HG02973 (cell line): ENCODE measurements around the gene BPIFB3.
"Not testable (repeated sequence)": the region's sequence is repeated elsewhere in the genome, so short reads cannot be mapped to it uniquely, and the experiment has no call there.

ENCODE experiments used
- ATAC-seq: cut with Tn5 transposase; IDR thresholded peaks from one replicate; pipeline ENCODE4 v1.9.1; 2021; ENCODE audit warnings: moderate library complexity; ENCODE audit not compliant: unreplicated experiment

BPIFB3 gene

DNA sequence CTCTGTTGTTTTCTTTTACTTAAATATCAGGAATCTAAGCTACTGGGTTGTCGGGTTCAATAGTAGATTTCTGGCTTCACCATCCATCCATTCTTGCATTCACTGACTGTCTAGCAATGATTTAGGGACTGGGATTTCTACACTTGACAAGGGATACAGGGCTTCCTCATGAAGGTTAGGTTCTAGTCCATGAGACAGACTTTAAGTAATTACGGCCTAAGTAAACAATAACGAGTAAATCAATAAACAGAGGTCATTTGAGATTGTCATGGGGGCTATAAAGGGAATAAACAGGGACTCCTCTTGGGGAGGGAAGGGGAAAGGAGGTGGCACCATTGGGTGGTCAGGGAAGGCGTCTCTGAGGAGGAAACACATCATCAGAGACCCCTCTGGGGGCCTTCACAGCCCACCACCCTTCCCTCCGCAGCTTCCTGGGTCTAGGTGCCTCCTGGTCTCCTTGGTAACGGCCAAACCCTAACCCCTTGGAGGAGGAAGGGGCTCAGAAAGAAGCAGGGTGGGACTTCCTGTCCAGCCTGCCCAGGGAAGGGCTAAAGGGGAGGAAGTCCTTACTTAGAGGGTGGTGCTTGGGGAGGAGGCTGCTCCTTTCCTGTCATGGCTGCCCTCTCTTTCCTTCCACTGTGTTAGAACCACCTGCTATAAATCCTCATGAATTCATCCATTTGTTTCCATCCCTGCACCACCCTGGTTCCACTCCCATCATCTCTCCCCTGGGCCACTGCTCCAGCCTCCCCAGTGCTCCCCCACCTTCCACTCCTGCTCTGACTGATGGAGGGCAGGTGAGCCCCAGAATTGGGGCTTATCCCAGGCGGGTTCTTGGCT, 59.1 kb downstream of the BPIFB3 start:
- ATAC-seq = no peak

DNA sequence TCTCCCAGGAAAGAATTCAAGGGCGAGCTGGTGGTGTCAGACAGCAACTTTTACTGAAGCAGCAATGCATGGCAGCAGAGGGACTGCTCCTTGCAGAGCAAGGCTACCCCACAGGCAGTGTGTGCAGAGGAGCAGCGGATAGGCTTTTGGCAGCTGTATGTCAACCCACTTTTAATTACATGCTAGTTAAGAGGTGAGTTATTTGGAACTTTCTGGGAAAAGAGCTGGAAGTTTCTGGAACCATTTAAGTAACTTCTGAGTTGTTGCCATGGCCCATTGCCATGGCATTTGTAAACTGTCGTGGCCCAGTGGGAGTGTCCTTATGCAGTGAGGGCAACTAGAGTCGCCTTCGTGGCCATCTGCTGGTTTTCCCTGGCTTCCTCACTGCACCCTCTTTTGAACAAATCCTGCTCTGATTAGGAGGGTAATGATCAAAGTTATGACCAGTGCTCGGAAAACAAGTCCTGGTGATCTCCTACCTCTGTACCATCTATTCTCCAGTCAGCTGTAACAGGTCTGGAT, 59.7 kb downstream of the BPIFB3 start:
- no peak for ATAC-seq

DNA sequence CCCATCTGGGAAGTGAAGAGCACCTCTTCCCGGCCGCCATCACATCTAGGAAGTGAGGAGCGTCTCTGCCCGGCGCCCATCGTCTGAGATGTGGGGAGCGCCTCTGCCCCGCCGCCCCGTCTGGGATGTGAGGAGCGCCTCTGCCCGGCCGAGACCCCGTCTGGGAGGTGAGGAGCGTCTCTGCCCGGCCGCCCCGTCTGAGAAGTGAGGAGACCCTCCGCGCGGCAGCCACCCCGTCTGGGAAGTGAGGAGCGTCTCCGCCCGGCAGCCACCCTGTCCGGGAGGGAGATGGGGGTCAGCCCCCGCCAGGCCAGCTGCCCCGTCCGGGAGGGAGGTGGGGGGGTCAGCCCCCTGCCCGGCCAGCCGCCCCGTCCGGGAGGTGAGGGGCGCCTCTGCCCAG, 61.8 kb downstream of the BPIFB3 start:
- not testable (repeated sequence) for ATAC-seq

DNA sequence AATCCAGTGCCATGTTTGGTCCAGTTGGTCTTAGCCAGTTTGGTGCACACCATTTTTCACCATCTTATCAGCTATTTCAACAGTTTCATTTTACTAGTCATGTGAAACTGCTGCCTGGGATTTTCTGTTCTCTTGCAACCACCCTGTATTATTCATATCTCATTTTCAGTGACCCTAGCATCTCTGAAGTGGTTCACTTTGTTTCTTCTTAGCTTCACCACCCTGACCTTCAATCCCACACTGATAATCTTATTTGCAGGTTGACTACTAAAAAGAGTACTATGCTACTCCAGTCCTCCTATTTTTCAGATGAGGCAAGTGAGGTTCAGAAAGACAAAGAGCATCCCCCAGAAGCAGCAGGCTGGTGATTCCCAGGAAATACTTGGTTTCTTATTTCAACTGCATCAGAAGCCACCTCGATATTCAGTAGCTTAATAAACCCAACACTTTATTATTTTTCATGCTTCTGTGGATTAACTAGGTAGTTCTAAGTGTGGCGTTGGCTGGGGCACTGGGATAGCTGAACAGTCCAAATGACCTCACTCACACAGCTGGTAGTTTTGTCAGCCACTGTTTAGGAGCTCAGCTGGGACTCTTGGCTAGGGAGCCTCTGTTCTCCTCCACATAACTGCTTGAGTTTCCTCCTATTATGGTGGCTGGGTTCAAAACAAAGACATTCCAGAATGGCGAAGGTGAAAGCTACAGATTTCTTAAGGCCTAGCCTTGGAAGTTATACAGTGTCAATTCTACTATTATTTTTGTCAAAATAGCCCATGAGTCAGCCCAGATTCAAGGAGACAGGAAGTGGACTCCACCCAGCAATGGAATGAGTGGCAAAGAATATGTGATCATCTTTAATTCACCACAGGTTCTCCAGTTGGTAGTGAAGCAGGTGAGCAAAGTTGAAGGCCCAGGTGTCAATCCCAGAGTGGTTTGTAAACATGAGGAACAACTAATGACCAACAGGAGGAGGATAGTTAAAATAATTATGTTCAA, 66.3 kb downstream of the BPIFB3 start:
- ATAC-seq = no peak

DNA sequence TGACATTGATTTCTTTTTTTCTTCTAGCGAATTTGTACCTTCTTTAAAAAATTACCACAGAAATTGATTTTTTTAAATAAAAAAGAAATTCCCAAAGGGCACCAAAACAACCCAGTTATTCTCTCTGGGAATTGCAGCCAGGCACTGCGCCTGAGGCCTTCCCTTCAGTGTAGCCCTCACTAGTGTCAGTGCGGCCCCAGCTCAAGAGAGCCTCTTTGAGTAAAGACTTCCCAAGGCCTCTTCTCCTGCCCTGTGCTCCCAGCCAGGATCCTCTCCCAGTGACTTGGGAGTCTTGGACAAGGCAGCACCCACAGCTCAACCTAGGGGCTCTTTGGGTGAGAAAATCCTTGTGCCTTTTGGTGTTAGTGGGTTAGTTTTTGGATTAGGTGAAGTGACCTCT, 67.2 kb downstream of the BPIFB3 start:
- ATAC-seq = no peak

DNA sequence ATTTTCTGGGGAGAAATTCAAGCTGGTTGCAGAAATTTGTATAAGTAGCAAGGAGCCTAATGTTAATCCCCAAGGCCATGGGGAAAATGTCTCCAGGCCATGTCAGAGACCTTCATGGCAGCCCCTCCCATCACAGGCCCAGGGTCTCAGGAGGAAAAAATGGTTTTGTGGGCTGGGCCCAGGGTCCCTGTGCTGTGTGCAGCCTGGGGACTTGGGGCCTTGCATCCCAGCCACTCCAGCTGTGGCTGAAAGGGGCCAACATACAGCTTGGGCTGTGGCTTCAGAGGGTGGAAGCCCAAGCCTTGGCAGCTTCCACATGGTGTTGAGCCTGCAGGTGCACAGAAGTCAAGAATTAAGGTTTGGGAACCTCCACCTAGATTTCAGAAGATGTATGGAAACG, 68.6 kb downstream of the BPIFB3 start:
- not testable (repeated sequence) for ATAC-seq
